ENCODE data around the gene DAP.
"Not testable (repeated sequence)": the region's sequence is repeated elsewhere in the genome, so short reads cannot be mapped to it uniquely, and the experiment has no call there.

The DAP gene, protein sequence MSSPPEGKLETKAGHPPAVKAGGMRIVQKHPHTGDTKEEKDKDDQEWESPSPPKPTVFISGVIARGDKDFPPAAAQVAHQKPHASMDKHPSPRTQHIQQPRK

DNA sequence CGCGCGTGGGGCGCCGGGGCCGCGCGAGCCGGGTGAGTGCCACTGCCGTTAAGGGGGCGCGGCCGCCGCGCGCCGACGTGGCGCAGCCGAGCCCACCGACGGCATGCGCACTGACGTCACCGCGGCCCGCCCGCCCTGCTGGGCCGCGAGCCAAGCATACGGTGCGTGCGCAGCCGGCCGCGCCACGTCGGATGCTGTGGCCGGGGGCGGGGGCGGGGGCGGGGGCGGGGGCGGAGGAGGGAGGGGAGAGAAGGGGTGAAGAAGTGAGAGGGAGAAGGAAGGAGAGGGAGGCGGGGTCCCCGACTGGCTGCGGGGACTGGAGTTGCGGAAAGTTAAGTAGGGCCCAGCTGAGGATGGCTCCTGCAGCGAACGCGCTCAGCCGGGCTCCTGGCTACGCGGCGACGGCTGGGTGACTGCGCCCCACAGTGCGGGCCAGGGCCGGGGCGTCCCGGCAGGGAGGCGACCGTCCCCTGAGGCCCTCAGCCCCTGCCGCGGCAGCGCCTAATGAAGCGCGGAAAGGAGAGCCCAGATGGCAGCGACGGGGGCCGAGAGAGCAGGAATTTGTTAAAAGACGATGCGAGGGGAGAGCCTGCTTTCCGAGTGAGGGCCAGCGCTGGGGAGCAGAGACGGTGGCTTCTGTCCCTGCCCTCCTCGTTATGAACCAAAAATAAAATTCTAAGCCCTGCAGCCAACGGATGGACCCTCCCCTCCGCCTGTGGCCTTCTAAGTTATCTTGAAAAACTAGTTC is at the start of gene DAP:
DAP (minus strand) TSS at position 50 of the 748 bp plus-strand sequence. CDS start 166 bp downstream, outside the sequence.
- DNase-seq (ENCODE audit: low read depth in 2 of 2, low spot score in 1 of 2) = peak; percentile 66 to 76

DNA sequence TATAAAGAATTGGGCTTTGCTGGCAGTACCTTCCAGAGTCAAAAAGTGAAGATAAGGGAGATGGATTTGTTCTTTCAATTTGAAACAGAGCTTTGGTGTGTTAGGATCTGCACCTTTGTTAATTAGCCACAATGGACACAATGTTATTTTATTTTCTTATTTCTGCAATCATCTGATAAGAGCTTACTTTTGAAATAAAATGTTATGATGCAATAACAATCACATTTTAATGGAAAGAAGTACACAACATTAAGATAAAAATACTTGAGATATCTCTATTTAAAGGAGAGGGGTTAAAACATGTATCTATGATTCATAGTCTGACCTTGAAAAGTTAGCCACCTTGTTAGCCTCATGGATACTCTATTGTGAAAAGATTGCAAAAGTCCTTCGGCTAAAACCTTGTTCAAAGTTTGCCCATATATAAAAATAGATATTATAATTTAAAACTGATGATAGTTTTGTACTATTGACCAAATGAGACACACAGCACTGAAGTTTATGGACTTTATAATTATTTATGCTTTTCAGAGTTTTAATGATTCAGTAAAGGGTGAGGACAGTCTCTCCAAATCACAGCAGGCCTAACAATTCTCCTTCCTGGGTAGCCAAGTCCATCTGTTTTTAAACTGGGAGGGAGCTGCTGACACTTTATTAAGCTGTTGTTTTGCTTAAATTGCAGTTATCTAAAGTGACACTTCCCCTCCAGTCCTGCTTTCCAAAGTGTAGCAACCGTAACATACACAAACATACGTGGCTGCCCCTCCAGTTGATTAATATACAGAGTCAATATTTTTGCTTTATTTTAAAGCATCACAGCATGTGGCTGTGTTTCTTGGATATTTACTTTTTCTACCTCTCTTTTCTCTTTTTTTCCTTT is 47.6 kb upstream of the DAP start:
- DNase-seq (ENCODE audit: low read depth in 2 of 2, low spot score in 1 of 2) = no peak

DNA sequence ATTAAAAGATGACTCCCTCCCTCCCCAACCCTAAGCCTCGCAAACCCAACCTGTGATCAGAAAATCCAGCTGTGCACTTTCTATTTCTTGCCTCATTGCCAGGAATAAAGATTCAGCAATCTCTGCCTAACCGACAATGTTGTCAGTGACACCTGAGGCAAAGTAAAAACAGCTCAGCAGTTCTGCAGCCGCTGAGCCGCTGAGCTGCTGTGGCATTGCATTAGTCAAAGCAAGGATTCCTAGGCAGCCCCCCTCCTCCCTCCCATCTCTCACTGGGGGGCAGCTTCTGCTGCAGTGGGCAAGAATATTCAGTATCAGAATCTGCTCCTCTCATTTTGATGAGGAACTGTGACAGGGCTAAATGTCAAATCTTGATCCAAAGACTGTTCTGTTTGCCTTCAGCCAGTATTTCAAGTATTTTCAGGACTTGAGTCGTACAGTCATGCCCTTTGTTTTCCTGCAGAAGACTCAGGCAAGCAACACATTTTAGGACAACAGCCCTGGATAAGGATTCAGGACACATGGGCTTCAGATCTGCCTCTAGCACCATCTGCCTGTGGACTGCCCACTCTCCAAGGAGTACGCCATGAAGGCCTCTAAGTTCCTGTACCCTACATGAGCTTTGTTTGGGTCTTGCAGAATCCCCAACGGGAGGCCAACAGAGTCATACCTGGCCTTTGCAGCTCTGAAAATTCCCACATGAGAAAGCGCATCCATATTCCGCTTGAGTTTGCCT is 41.1 kb upstream of the DAP start:
- DNase-seq (ENCODE audit: low read depth in 2 of 2, low spot score in 1 of 2) = no peak

DNA sequence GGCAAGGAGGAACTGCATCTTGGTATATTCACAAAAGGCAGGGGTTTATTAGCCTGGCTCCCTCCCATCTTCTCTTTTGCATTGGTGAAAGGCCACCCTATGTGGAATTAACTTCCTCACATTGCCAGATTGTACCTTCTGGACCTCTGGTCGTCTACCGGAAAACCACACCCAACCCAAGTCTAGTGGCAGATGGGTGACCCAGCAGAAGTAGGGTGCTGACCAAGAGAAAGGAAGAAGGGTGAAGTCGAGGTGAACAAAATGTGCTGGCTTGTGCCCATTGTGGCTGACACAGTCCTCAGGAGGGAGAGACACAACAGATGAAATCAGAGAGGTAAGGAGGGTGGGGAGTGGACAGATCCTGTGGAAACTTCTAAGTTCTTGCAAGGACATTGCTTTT is 39.8 kb upstream of the DAP start:
- no peak for DNase-seq (ENCODE audit: low read depth in 2 of 2, low spot score in 1 of 2)

DNA sequence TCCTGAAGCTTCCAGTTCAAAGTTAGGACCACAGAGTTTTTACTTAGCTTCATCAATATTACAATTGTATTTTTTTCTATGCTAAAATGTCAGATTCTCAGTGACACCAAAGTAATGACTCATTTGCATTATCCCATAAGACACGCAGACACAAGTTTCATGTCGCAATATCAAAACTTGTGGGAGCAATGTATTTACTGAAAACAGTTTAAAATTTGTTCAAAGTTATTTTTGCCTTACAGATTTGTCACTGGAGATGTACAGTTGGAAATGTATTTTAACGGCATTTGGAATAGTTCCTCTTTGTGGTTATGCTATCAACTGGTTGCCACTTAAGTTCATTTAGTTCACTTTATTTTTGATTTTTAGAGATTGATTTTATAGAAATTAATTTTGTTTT is 36.2 kb upstream of the DAP start:
- DNase-seq (ENCODE audit: low read depth in 2 of 2, low spot score in 1 of 2) = no peak

DNA sequence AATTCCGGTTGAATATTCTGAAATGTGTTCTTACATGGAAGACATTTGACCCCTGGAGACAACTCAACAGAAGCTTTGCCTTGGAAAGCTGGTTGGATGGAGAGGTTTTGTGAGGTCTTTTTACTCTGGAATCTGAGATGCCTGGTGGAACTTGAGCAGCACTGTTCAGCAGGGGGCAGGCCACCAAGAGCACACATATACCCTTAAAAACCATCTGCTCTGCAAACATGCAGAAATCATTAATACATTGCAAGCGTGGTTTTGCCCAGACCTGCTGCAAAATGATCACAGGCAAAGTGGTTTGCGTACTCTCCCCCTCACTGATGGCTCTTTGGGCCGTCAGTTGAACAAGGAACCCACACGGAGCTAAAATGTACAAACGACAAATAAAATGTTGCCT is 32.8 kb upstream of the DAP start:
- DNase-seq (ENCODE audit: low read depth in 2 of 2, low spot score in 1 of 2) = no peak

DNA sequence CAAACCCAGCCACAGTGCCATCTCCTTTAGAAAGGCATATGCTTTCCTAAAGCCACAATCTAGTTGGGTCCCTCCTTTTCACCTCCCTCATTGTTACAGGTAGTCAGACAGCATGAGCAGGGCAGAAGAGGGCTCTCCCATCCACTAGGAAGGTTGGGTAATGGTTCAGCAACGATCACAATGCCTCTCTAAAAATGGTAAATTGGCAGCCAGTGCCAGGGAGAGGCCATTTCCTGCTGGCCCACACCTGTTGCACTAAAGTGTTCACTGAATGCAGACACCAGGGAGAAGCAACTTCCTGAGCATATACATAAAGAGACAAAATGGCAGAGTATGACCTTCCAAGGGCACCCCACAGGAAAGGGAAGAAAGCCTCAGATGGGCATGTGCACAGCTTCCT is 31.3 kb upstream of the DAP start:
- DNase-seq (ENCODE audit: low read depth in 2 of 2, low spot score in 1 of 2) = no peak

DNA sequence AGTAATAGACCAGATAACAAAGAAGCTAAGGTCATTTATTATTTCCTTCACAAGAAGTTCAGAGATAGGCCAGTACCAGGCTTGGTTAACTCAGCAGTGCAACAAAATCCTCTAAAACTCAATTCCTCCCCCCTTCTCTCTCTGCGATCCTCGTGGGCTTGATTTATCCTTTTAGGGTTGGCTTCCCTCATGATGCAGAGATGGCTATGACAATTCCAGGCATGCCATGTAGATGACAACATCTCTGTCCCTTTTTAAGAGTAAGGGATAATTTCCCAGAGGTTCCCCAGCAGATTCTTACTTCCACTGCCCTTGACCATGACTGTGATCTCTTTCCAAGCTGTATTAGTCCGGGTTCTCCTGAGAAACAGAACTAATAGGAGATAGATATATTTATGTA is 28.7 kb upstream of the DAP start:
- no peak for DNase-seq (ENCODE audit: low read depth in 2 of 2, low spot score in 1 of 2)

DNA sequence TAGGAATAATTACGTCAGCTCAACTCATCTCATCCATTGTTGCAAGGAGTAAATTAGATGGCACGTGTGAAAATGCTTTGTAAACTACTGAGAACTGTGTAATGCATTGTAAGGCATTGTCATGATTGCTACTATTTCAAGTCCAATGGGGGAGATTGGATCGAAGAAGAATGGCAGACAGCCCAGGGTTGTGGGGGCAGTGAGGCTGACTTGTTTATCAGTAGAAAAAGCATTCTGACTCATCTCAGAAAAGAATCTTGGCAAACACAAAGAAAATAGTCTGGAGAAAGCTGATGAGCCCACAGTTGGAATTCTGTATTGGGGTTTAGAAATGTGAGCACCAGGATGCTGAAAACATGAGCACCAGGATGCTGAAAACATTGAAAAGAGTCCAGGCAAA is 28.0 kb upstream of the DAP start:
- DNase-seq (ENCODE audit: low read depth in 2 of 2, low spot score in 1 of 2) = no peak

DNA sequence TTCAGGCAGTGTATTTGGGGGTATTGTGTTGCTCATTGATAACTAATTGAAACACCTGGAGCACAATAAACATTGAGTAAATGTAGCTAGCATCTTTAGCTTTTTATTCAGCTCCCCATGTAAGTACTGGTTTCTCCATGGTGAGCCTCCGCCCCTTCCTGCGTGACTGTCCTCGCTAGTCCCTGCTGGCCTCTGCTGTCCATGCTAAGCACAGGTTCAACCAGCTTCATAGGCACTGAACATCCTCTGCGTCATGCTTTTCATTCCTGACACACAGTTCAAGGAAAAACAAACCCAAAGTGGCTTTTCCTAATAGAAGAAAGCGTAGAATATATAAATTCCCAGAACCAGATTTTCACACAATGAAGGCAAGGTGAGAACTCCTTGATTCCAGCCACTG is 27.3 kb upstream of the DAP start:
- DNase-seq (ENCODE audit: low read depth in 2 of 2, low spot score in 1 of 2) = no peak

DNA sequence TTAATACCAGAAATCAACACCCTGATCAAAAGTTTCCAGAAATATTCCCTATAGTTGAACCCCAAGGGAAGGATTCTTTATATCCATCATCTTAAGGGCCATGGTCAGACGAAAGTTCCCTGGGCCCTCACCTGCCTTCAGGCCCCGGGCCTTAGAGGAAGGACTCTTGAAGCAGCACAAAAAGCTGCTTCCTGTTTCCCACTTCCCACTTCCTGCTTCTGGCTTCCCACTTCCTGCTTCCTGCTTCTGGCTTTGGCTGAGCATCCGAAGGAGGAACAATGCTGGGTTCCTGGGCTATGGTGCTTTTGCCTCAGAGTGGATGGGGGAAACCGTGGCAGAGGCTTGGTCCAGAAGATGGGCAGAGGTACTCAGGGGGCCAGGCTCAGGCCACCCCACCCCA is 25.8 kb upstream of the DAP start:
- DNase-seq (ENCODE audit: low read depth in 2 of 2, low spot score in 1 of 2) = no peak

DNA sequence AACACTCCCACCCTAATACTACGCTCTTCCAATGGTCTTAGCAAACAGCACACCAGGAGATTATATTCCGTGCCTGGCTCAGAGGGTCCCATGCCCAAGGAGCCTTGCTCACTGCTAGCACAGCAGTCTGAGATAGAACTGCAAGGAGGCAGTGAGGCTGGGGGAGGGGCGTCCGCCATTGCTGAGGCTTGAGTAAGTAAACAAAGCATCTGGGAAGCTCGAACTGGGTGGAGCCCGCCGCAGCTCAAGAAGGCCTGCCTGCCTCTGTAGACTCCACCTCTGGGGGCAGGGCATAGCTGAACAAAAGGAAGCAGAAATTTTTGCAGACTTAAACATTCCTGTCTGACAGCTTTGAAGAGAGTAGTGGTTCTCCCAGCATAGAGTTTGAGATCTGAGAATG is 19.2 kb upstream of the DAP start:
- not testable (repeated sequence) for DNase-seq (ENCODE audit: low read depth in 2 of 2, low spot score in 1 of 2)

DNA sequence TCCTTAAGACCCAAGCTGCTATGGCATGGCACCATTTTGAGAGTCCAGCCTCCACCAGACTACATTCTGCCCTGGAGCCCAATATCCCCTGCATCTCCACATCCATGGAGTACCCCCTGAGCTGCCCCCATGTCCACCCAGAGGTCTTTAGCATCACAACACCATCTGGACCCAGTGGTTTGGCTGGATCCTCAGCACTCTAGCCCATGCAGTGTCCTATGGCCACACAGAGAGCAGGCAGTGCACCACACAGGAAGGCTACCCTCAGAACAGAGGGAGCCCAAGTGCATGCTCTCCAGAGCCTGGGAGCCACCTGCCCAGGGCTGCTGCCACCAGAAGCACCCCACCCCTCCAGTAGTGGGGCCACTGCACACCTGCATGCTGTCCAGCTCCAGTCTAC is 18.6 kb upstream of the DAP start:
- no peak for DNase-seq (ENCODE audit: low read depth in 2 of 2, low spot score in 1 of 2)

DNA sequence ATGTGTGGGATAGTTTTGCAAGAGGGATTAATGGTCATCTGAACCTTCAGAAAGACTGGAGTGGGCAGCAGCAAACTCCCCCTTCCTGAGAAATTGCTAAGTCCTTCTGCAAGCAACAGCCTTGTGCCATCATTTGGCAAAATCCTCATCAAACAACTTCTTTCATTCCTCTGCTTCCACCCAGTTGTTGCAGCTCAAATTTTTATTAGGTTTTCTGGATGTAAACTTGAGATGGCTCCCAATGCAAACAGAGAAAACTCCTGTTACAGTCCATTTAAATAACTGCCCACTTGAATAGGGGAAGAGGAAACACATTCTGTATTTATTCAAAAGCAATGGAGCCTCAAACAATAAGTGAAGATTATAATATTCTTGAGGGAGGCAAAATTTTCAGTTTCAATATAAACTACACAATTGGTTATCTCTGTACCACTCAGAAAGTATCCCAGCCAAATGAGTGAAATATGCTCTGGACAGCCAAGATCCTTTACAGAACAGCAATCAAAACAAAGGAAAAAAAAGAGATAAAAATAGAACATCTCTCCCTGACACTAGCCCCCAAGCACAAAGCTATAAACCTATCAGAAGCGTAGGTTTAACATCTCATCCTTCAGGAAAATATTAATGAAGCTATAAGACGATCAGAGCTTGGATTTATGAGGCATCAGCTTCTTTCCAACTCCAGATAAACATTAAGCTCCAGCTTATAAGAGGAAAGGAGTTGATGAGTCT is 17.3 kb upstream of the DAP start:
- DNase-seq (ENCODE audit: low read depth in 2 of 2, low spot score in 1 of 2) = no peak

DNA sequence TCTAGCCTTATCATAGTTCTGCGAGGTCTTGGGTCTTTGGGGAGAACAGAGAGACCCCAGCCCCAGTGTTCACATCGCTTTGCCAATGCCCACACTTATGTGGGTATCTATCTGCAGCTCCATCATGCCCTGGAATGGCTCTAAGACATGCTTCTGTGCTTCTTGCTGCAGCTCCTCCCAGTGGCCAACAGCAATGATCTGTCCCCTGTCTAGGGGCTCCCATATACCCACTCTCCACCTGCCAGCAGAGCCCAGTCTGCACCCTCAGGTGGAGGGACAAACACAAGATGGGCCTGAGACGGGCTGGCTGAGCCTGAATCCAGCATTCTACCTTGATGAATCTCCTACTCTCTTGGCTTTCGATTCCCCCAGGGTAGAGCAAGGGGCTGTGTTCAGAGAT is 14.6 kb upstream of the DAP start:
- DNase-seq (ENCODE audit: low read depth in 2 of 2, low spot score in 1 of 2) = no peak

DNA sequence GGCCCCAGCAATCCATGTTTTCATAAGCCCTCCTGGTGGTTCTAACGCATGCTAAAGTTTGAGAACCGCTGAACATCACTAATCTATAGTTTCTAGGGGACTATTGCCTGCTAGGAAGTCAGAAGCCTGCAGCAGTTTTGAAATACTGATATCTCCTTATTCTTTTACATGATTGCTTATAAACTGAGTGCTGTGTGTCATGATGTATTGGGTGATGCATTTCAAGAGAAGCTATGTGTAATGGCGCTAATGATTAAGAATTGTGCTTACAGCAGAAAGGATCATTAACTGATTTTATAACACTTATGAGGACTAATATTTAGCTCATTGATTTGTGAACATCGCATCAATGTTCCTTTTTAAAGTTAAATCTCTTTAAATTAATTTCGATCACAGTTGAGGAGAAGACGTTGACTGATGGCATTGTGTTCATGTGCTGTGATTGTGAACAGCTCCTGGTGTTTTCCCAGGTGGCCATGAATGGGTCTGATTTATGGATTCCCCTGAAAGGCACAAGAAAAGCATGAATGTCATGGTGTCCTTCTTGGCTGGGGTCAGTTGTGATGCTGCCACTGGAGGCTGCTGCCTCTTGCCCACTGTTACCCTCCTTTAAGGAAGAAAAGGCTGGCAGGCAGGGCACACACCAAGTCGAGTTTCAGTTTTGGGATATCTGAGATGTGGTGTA is 12.0 kb upstream of the DAP start:
- DNase-seq (ENCODE audit: low read depth in 2 of 2, low spot score in 1 of 2) = no peak

DNA sequence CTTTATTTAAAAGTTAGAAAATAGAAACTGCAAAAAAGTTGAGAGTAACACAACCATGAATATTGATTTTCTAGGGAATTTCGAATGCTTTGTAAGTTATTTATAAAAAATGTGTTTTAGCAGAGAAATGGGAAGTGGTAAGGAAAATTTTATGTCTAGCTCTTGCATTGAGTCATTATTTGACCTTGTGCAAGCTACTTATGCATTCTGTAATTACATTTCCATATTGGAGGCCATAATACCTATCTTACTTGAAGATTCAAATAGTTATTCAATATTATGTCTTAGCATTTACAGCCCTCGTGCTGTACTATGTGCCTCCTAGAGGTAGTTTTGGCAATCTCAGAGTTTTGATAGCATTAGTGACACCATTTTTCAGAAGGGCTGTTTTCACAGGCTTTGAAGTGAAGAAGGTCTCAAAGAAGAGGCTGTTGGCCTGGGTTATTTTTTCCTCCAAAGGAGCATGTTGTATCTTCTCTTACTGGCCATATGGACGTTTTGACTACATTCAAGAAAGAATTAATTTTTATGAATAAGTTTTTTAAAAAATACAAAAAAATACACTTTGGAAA is 7.4 kb upstream of the DAP start:
- no peak for DNase-seq (ENCODE audit: low read depth in 2 of 2, low spot score in 1 of 2)

DNA sequence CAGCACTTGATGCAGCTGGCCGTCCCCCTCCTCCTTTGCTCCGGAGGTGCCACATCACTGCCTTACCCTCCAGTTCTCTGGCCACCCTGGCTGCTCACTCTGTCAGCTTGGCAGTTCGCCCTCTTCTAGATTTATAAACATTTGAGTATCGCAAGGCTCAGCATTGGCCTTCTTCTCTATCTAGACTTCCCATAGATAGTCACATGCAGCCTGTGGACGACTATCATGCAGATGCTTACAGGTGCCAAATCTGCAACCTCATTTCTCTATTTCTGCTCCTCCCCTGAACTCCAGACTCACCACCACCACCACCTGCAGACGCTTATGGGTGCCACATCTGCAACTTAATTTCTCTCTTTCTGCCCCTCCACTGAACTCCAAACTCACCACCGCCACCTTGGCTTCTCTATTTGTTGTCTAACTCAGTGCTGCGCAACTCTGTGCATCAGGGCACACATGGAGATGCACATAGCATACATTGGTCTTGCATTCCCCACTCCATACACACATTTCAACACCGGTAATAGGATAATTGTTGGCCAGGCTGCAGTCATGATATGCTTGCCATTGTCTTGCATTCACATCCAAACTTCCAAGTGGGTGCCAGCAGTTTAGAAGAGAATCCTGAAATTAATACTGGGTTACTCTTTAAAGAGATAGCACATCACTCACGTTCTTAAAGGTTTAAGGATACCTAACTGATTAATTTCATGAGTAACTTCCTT is 1.9 kb upstream of the DAP start:
- no peak for DNase-seq (ENCODE audit: low read depth in 2 of 2, low spot score in 1 of 2)
